Keratinocyte (primary cell): ENCODE data around the gene GDPD2. TPM values are rescaled to one million over a fixed set of nuclear protein-coding genes. Genes with fewer than 3 reads are reported as not detected.
A peak's percentile ranks its signal among the peaks of the same experiment; 100 is the strongest.

Experiments used
- DNase-seq: peaks from one replicate; pipeline ENCODE4 v3.0.0-alpha.2; 2011; ENCODE audit warnings: low read depth, missing footprints, low spot score
- FAIRE-seq: peaks from 2 replicates; lab custom pipeline; 2011; peaks lifted over from hg19 to GRCh38; lab: Jason Lieb, UNC
- H2AFZ ChIP-seq: 2 replicates; pipeline ENCODE4 v1.6.0; 2012; ENCODE audit warnings: low read length, control low read depth, inconsistent platforms; ENCODE audit not compliant: control insufficient read depth
- H3K27ac ChIP-seq: 2 replicates; pipeline ENCODE4 v1.5.1; 2011; ENCODE audit warnings: low read length; ENCODE audit not compliant: control insufficient read depth, insufficient read depth
- H3K27me3 ChIP-seq: 3 replicates; pipeline ENCODE4 v1.6.0; 2011; ENCODE audit warnings: low read length; ENCODE audit not compliant: control insufficient read depth, insufficient read depth; ENCODE audit errors: extremely low read depth
- H3K36me3 ChIP-seq, 2 experiments: 2 replicates in 1 of 2; 3 replicates in 1 of 2; pipeline ENCODE4 v1.5.1; 2011; ENCODE audit warnings: low read length in 2 of 2, mild to moderate bottlenecking in 1 of 2; ENCODE audit not compliant: control insufficient read depth in 2 of 2, insufficient read depth in 2 of 2; ENCODE audit errors: extremely low read depth in 1 of 2
- H3K4me1 ChIP-seq: 3 replicates; pipeline ENCODE4 v1.5.1; 2011; ENCODE audit warnings: low read length; ENCODE audit not compliant: control insufficient read depth, insufficient read depth; ENCODE audit errors: extremely low read depth
- H3K4me2 ChIP-seq: 3 replicates; pipeline ENCODE4 v1.6.0; 2011; ENCODE audit warnings: low read depth, low read length; ENCODE audit not compliant: control insufficient read depth, insufficient read depth; ENCODE audit errors: extremely low read depth
- H3K4me3 ChIP-seq, 3 experiments: fragments of 200-600 bp in 1 of 3; sonication (generic) in 1 of 3; 2 replicates in 2 of 3; 3 replicates in 1 of 3; pipeline ENCODE4 v1.5.1; 2011 to 2016; ENCODE audit warnings: low read length in 3 of 3, mild to moderate bottlenecking in 3 of 3, control low read depth in 2 of 3, inconsistent platforms in 1 of 3, low read depth in 1 of 3, mixed read lengths in 1 of 3, mixed run types in 1 of 3, moderate library complexity in 1 of 3; ENCODE audit not compliant: control insufficient read depth in 2 of 3, insufficient read depth in 2 of 3; ENCODE audit errors: extremely low read depth in 1 of 3
- H3K79me2 ChIP-seq: 2 replicates; pipeline ENCODE4 v1.6.0; 2012; ENCODE audit warnings: low read length; ENCODE audit not compliant: control insufficient read depth, insufficient read depth
- H3K9ac ChIP-seq: 3 replicates; pipeline ENCODE4 v1.6.0; 2011; ENCODE audit warnings: low read length; ENCODE audit not compliant: control insufficient read depth, insufficient read depth; ENCODE audit errors: extremely low read depth
- H3K9me1 ChIP-seq: 3 replicates; pipeline ENCODE4 v1.6.0; 2011; ENCODE audit warnings: low read length; ENCODE audit not compliant: control insufficient read depth, insufficient read depth; ENCODE audit errors: extremely low read depth
- H3K9me3 ChIP-seq: 2 replicates; pipeline ENCODE4 v1.5.1; 2012; ENCODE audit warnings: low read depth, low read length; ENCODE audit not compliant: control insufficient read depth
- H4K20me1 ChIP-seq: 3 replicates; pipeline ENCODE4 v1.6.0; 2011; ENCODE audit warnings: low read length; ENCODE audit not compliant: control insufficient read depth, insufficient read depth; ENCODE audit errors: extremely low read depth
- CTCF ChIP-seq, 3 experiments: IDR thresholded peaks in 1 of 3; conservative IDR thresholded peaks in 1 of 3; optimal IDR thresholded peaks in 1 of 3; 2 replicates in 2 of 3; 3 replicates in 1 of 3; pipeline versions ENCODE3 to v1.5.1; 2011; ENCODE audit warnings: low read length in 3 of 3, mild to moderate bottlenecking in 3 of 3, moderate library complexity in 2 of 3, control low read depth in 1 of 3, inconsistent platforms in 1 of 3; ENCODE audit not compliant: insufficient read depth in 2 of 3; ENCODE audit errors: extremely low read depth in 1 of 3
- EZH2 ChIP-seq: IDR thresholded peaks from one replicate; pipeline ENCODE4 v1.6.1; 2012; ENCODE audit warnings: inconsistent platforms, mild to moderate bottlenecking, low read length, moderate library complexity
- dilution Hi-C: fragments of 300-500 bp; cut with MboI; formaldehyde crosslinking; loops from one replicate; pipeline ENCODE4 v1.7.0; 2020; ENCODE audit warnings: low sequenced_read_pairs; ENCODE audit not compliant: extremely low pct_ligation_motif_present
- polyA plus RNA-seq, 5 experiments: library from polyadenylated mRNA; depleted of rRNA in 3 of 5; stranded (reverse) in 3 of 5; stranded (forward) in 1 of 5; unstranded in 1 of 5; fragments of >200 nt; gene quantifications; 1 replicate in 1 of 5; 2 replicates in 3 of 5; 3 replicates in 1 of 5; pipeline versions ENCODE4 v1.2.1 to v1.2.3, GENCODE V29; 2011 to 2012; ENCODE audit warnings: missing spikeins in 2 of 5, low read depth in 1 of 5, low replicate concordance in 1 of 5

The GDPD2 gene
- polyA plus RNA-seq, 1 donor (not counting 4 experiments of a cell fraction or from before 2014, with no cell fraction given) = 7.2 TPM

- DNase-seq (no peak), FAIRE-seq (no peak)
- dilution Hi-C loops = no loop called here
- Histone ChIP-seq H4K20me1 (no peaks in the 10 kb centered on the region), H3K79me2 (no peaks in the 10 kb centered on the region), H3K9me1 (no peaks in the 10 kb centered on the region), H3K4me3 (peak overlapping the region; percentile 45 to 60 (median 57)), H3K27me3 (no peaks in the 10 kb centered on the region), H3K9ac (peak overlapping the region; percentile 44), H3K4me1 (peaks cover 14% of the 10 kb centered on the region), H3K9me3 (no peaks in the 10 kb centered on the region), H3K4me2 (peak overlapping the region; percentile 62), H3K36me3 (no peaks in the 10 kb centered on the region), H3K27ac (no peak overlapping the region), H2AFZ (no peak overlapping the region)
- no peak for TF ChIP-seq EZH2
- no peak for TF ChIP-seq CTCF (optimal IDR thresholded peaks at IDR 0.05 in 1 of 3, IDR thresholded peaks at IDR 0.05 in 1 of 3, conservative IDR thresholded peaks at IDR 0.05 in 1 of 3; ENCODE audit: extremely low read depth in 1 of 3, insufficient read depth in 2 of 3, low read length in 3 of 3)
Measured at GRCh38 chrX:70453024-70453618, 30.0 kb downstream of the GDPD2 start.

GRCh38 chrX:70454441-70455365 is 31.6 kb downstream of the GDPD2 start:
- peak overlapping the region; percentile 58 for H3K9ac ChIP-seq
- no peaks in the 10 kb centered on the region for H3K27me3 ChIP-seq
- H3K79me2 ChIP-seq = no peaks in the 10 kb centered on the region
- no peaks in the 10 kb centered on the region for H4K20me1 ChIP-seq
- dilution Hi-C loops = no loop called here
- H3K4me3 ChIP-seq = peak overlapping the region; percentile 41 to 63 (median 62)
- FAIRE-seq (no peak), DNase-seq (peak; percentile 32)
- H3K9me1 ChIP-seq = no peaks in the 10 kb centered on the region
- H2AFZ ChIP-seq = peak overlapping the region; percentile 33
- TF ChIP-seq EZH2 = no peak
- TF ChIP-seq CTCF (optimal IDR thresholded peaks at IDR 0.05 in 1 of 3, IDR thresholded peaks at IDR 0.05 in 1 of 3, conservative IDR thresholded peaks at IDR 0.05 in 1 of 3; ENCODE audit: extremely low read depth in 1 of 3, insufficient read depth in 2 of 3, low read length in 3 of 3) = peak in 2 of 3 experiments; percentile 78 to 82
- H3K4me2 ChIP-seq = peak overlapping the region; percentile 75
- H3K36me3 ChIP-seq = no peaks in the 10 kb centered on the region
- no peak overlapping the region for H3K27ac ChIP-seq
- H3K9me3 ChIP-seq = no peaks in the 10 kb centered on the region
- H3K4me1 ChIP-seq = peaks cover 14% of the 10 kb centered on the region
